H1 (cell line): ENCODE data around the gene FIS1. TPM values are rescaled to one million over a fixed set of nuclear protein-coding genes. Genes with fewer than 3 reads are reported as not detected.
"Not testable (repeated sequence)": the region's sequence is repeated elsewhere in the genome, so short reads cannot be mapped to it uniquely, and the experiment has no call there.

Experiments
- CTCF ChIA-PET: fragments of 300-600 bp; sonication (Branson Sonifier 250); formaldehyde crosslinking; loops from one replicate; lab custom pipeline; 2021; ENCODE audit not compliant: partially characterized antibody; lab: Charles Lee
- POLR2A ChIA-PET: fragments of 300-600 bp; sonication (Branson Sonifier 250); formaldehyde crosslinking; loops from one replicate; lab custom pipeline; 2021; ENCODE audit warnings: inconsistent platforms; ENCODE audit not compliant: partially characterized antibody; lab: Charles Lee
- DNase-seq, 2 experiments: peaks; one replicate each; pipeline versions ENCODE4 v3.0.0 to v3.0.0-alpha.2; 2010 to 2022; ENCODE audit warnings: low spot score in 2 of 2, low read depth in 1 of 2, mixed read lengths in 1 of 2
- FAIRE-seq: peaks from 2 replicates; lab custom pipeline; 2011; peaks lifted over from hg19 to GRCh38; lab: Jason Lieb, UNC
- H2AFZ ChIP-seq: 2 replicates; pipeline ENCODE4 v1.8.1; 2012; ENCODE audit warnings: low read length, inconsistent platforms
- H2AK5ac ChIP-seq: 2 replicates; pipeline ENCODE4 v1.6.1; 2013; ENCODE audit warnings: low read depth, low read length
- H2BK120ac ChIP-seq: replicated peaks from 2 replicates; pipeline ENCODE3; 2013; ENCODE audit warnings: low read depth, low read length, inconsistent platforms
- H2BK12ac ChIP-seq: 2 replicates; pipeline ENCODE4 v1.6.1; 2013; ENCODE audit warnings: low read depth, low read length
- H2BK15ac ChIP-seq: 2 replicates; pipeline ENCODE4 v1.6.1; 2013; ENCODE audit warnings: low read length
- H2BK20ac ChIP-seq: 2 replicates; pipeline ENCODE4 v1.6.1; 2013; ENCODE audit warnings: low read length
- H2BK5ac ChIP-seq: 2 replicates; pipeline ENCODE4 v1.6.1; 2013; ENCODE audit warnings: low read depth, low read length
- H3K14ac ChIP-seq: 2 replicates; pipeline ENCODE4 v1.6.1; 2013; ENCODE audit warnings: inconsistent platforms; ENCODE audit not compliant: insufficient read length
- H3K18ac ChIP-seq: 2 replicates; pipeline ENCODE4 v1.6.1; 2013; ENCODE audit warnings: low read length; ENCODE audit errors: extremely low read depth
- H3K23ac ChIP-seq: 2 replicates; pipeline ENCODE4 v1.6.1; 2013; ENCODE audit warnings: inconsistent platforms; ENCODE audit not compliant: insufficient read length
- H3K23me2 ChIP-seq: 2 replicates; pipeline ENCODE4 v1.6.1; 2013; ENCODE audit warnings: low read depth, low read length
- H3K27ac ChIP-seq: 2 replicates; pipeline ENCODE4 v1.6.1; 2011; ENCODE audit warnings: low read depth, low read length, inconsistent platforms
- H3K27me3 ChIP-seq, 4 experiments: replicated peaks in 1 of 4; 1 replicate in 1 of 4; 2 replicates in 3 of 4; pipeline versions ENCODE4 v1.6.1 to v1.8.1; 2011 to 2013; ENCODE audit warnings: low read length in 3 of 4, mild to moderate bottlenecking in 3 of 4, inconsistent platforms in 2 of 4, mixed read lengths in 2 of 4, moderate library complexity in 1 of 4; ENCODE audit not compliant: control insufficient read depth in 3 of 4, insufficient read depth in 3 of 4; ENCODE audit errors: extremely low read depth in 1 of 4
- H3K36me3 ChIP-seq, 4 experiments: 2 replicates each; pipeline versions ENCODE4 v1.6.1 to v1.8.1; 2011 to 2013; ENCODE audit warnings: mild to moderate bottlenecking in 4 of 4, low read length in 3 of 4, moderate library complexity in 2 of 4, control low read depth in 1 of 4, inconsistent platforms in 1 of 4; ENCODE audit not compliant: insufficient read depth in 4 of 4, control insufficient read depth in 2 of 4
- H3K4ac ChIP-seq: replicated peaks from 2 replicates; pipeline ENCODE3; 2013; ENCODE audit warnings: low read length, low read depth, mixed read lengths, inconsistent platforms; ENCODE audit not compliant: insufficient read length
- H3K4me1 ChIP-seq, 4 experiments: replicated peaks in 1 of 4; 1 replicate in 1 of 4; 2 replicates in 3 of 4; pipeline versions ENCODE4 v1.6.1 to v1.8.1; 2011 to 2013; ENCODE audit warnings: low read length in 3 of 4, inconsistent platforms in 2 of 4, mixed read lengths in 1 of 4; ENCODE audit not compliant: insufficient read depth in 4 of 4, control insufficient read depth in 3 of 4
- H3K4me2 ChIP-seq, 2 experiments: 2 replicates each; pipeline versions ENCODE4 v1.6.1 to v1.8.1; 2011 to 2013; ENCODE audit warnings: low read depth in 2 of 2, low read length in 2 of 2, control low read depth in 1 of 2, inconsistent platforms in 1 of 2, mild to moderate bottlenecking in 1 of 2; ENCODE audit not compliant: insufficient read depth in 1 of 2
- H3K4me3 ChIP-seq, 4 experiments: fragments of 200-600, 300-600 bp in 1 of 4; sonication (generic), shearing (Covaris generic), sonication (Bioruptor Twin) in 1 of 4; 2 replicates each; pipeline versions ENCODE4 v1.5.1 to v1.8.1; 2011 to 2016; ENCODE audit warnings: low read length in 4 of 4, low read depth in 3 of 4, control low read depth in 2 of 4, inconsistent platforms in 2 of 4, mild to moderate bottlenecking in 2 of 4, mixed read lengths in 1 of 4, moderate library complexity in 1 of 4; ENCODE audit not compliant: insufficient read depth in 2 of 4; ENCODE audit errors: extremely low read depth in 1 of 4
- H3K56ac ChIP-seq: replicated peaks from 2 replicates; pipeline ENCODE3; 2013; ENCODE audit warnings: low read depth, mild to moderate bottlenecking, mixed read lengths, low read length, inconsistent platforms; ENCODE audit not compliant: insufficient read length
- H3K79me1 ChIP-seq: 2 replicates; pipeline ENCODE4 v1.6.1; 2013; ENCODE audit warnings: low read depth, low read length, control low read depth
- H3K79me2 ChIP-seq, 2 experiments: 2 replicates each; pipeline versions ENCODE4 v1.6.1 to v1.8.1; 2012 to 2013; ENCODE audit warnings: low read length in 2 of 2, mild to moderate bottlenecking in 2 of 2, inconsistent platforms in 1 of 2; ENCODE audit not compliant: insufficient read depth in 2 of 2, control insufficient read depth in 1 of 2
- H3K9ac ChIP-seq, 4 experiments: replicated peaks in 1 of 4; 1 replicate in 1 of 4; 2 replicates in 3 of 4; pipeline versions ENCODE4 v1.6.1 to v1.8.1; 2011 to 2013; ENCODE audit warnings: low read depth in 3 of 4, low read length in 3 of 4, control low read depth in 2 of 4, mild to moderate bottlenecking in 2 of 4, moderate library complexity in 2 of 4, inconsistent platforms in 1 of 4; ENCODE audit errors: extremely low read depth in 1 of 4
- H3K9me3 ChIP-seq, 2 experiments: 2 replicates each; pipeline versions ENCODE4 v1.6.1 to v1.8.1; 2012 to 2013; ENCODE audit warnings: mild to moderate bottlenecking in 2 of 2, moderate library complexity in 2 of 2, control low read depth in 1 of 2, inconsistent platforms in 1 of 2, low read depth in 1 of 2, low read length in 1 of 2, mixed read lengths in 1 of 2; ENCODE audit not compliant: insufficient read depth in 2 of 2
- H4K20me1 ChIP-seq, 2 experiments: replicated peaks in 1 of 2; 2 replicates each; pipeline versions ENCODE3 to v1.8.1; 2011 to 2013; ENCODE audit warnings: inconsistent platforms in 2 of 2, low read length in 2 of 2, mild to moderate bottlenecking in 1 of 2; ENCODE audit not compliant: insufficient read depth in 2 of 2, control insufficient read depth in 1 of 2
- H4K5ac ChIP-seq: 2 replicates; pipeline ENCODE4 v1.6.1; 2013; ENCODE audit warnings: low read length, low read depth, mixed read lengths, inconsistent platforms; ENCODE audit not compliant: insufficient read length
- H4K8ac ChIP-seq: 2 replicates; pipeline ENCODE4 v1.8.0; 2013; ENCODE audit warnings: mild to moderate bottlenecking, moderate library complexity, low read length, inconsistent platforms; ENCODE audit not compliant: insufficient read depth; ENCODE audit errors: extremely low read depth
- H4K91ac ChIP-seq: replicated peaks from 2 replicates; pipeline ENCODE3; 2013; ENCODE audit warnings: low read length, mixed read lengths, inconsistent platforms; ENCODE audit not compliant: insufficient read length
- WGBS, 2 experiments: shearing (Covaris generic) in 1 of 2; methylation state at CpG; one replicate each; pipeline versions ENCODE4 v1.1.6 to v1.1.7; 2013 to 2015; ENCODE audit warnings: low lambda C conversion rate in 2 of 2, mixed read lengths in 2 of 2, inconsistent platforms in 1 of 2, low coverage in 1 of 2, missing lambda C conversion rate in 1 of 2; ENCODE audit not compliant: insufficient replicate concordance in 2 of 2, insufficient coverage in 1 of 2, insufficient read length in 1 of 2; ENCODE audit errors: extremely low coverage in 1 of 2, missing lambda C conversion rate in 1 of 2; 5-methylcytosine and 5-hydroxymethylcytosine counted together
- polyA plus RNA-seq, 7 experiments: library from polyadenylated mRNA; depleted of rRNA in 3 of 7; stranded (reverse) in 5 of 7; unstranded in 2 of 7; fragments of >200 nt in 5 of 7; fragments of 200-250 nt in 2 of 7; gene quantifications; 1 replicate in 5 of 7; 2 replicates in 1 of 7; 4 replicates in 1 of 7; pipeline versions ENCODE4 v1.2.1 to v1.2.3, GENCODE V29; 2011 to 2013; ENCODE audit warnings: missing spikeins in 2 of 7, mixed read lengths in 2 of 7
- total RNA-seq: library from RNA; stranded (reverse); fragmentation: NEBNext Ultra II Directional; extraction: Animal tissue kit (Norgen Biotek cat#: 25700); gene quantifications from 2 replicates; pipeline ENCODE4 v1.2.1, GENCODE V29; 2021

Gene FIS1
- total and polyA plus RNA-seq, 2 of the 8 experiments (the other 6 are each of a cell fraction or from before 2014, with no cell fraction given), result 128 to 195 TPM

GRCh38 chr7:101199522-101199921 lies 45.4 kb downstream of the FIS1 start:
- not testable (repeated sequence) for H3K27ac ChIP-seq, H2BK120ac ChIP-seq, H3K9me3 ChIP-seq, H2BK15ac ChIP-seq, FAIRE-seq, H3K4me2 ChIP-seq, H3K4me3 ChIP-seq, H2AFZ ChIP-seq, DNase-seq, H3K9ac ChIP-seq, H4K8ac ChIP-seq, H3K14ac ChIP-seq, H4K20me1 ChIP-seq, H3K56ac ChIP-seq, H3K79me2 ChIP-seq, H2BK20ac ChIP-seq, H2BK5ac ChIP-seq, H2AK5ac ChIP-seq, H3K36me3 ChIP-seq, H4K5ac ChIP-seq, H4K91ac ChIP-seq, H3K23me2 ChIP-seq, H3K4ac ChIP-seq, H3K18ac ChIP-seq, H3K79me1 ChIP-seq, H3K23ac ChIP-seq
- CTCF ChIA-PET, result interaction anchor here (1.1 to 12.3 kb wide), 6 partner anchors 7 to 58 kb away, joined by 4 to 168 read pairs (median 6); no protein-coding TSS in a partner anchor
- WGBS, 2 experiments, result 95% methylated on average over 7 of the region's 10 CpGs; no CpG with 5 or more reads in 1 of the 2 experiments
- POLR2A ChIA-PET, result interaction anchor here (0.6 to 2.0 kb wide), 10 partner anchors 8 to 114 kb away, joined by 3 to 7 read pairs (median 4); partner anchors contain the start of genes NAT16 and TRIM56
- Histone ChIP-seq H3K4me1 (peaks cover 5 to 20% (median 13%) of the 10 kb centered on the region in 4 experiments), H2BK12ac (0 out of 2 replicates have a peak overlapping the region, but pooled peaks have one; percentile 55), H3K27me3 (peaks cover 0 to 16% (median 9%) of the 10 kb centered on the region in 4 experiments; a peak in 5 of 7 replicates)
